ENCODE measurements around the gene CNIH3.

Gene CNIH3

DNA sequence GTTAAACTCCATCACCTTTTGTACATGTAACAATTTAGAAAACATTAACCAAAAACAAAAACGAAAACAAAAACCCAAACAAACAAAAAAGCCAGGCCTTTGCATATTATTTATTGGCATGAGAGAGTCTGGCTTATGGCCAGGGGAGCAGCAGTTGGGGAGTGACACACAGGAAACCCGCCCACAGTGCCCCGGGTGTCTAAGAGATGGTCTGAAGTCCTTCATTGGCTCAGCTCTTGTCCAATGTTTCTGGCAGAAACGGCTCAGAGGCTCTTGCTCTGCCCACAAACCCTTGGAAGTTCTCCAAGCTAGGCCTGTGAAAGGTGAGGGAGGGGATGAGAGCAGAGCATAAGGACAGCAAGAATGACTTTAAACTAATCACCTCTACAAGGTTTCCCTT lies 131.5 kb downstream of the CNIH3 start:
- Mint-ChIP-seq H3K4me1 (ENCODE audit: low read depth) (peaks cover 3% of the 10 kb centered on the region), H3K27ac (no peak overlapping the region), H3K9me3 (no peaks in the 10 kb centered on the region), H3K27me3 (ENCODE audit: low read depth) (peaks cover 14% of the 10 kb centered on the region), H3K36me3 (ENCODE audit: low read depth) (no peaks in the 10 kb centered on the region), H3K4me3 (no peak overlapping the region)
- DNase-seq (ENCODE audit: low spot score), result no peak

DNA sequence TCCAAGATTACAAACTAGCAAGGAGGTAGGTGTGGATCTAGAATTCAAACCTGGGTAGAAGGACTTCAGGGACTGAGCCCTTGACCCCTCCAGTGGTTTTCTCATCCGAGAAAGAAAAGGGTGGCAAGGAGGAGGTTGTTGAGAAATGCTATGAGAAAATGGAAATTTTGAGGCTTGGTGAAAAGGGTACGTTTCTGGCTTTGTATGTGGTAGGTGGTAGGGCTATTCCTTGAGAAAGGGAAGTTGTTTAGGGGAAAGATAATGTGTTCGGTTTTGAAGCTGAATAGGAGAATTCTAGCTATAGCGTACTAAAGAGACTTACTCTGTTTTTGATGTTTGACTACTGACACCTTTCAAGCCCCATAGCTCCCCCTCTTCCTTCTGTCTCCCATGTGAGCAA lies 133.8 kb downstream of the CNIH3 start:
- no peak for DNase-seq (ENCODE audit: low spot score)
- Mint-ChIP-seq H3K4me1 (ENCODE audit: low read depth) (peaks cover 5% of the 10 kb centered on the region), H3K27me3 (ENCODE audit: low read depth) (peaks cover 15% of the 10 kb centered on the region), H3K9me3 (no peaks in the 10 kb centered on the region), H3K36me3 (ENCODE audit: low read depth) (no peaks in the 10 kb centered on the region), H3K4me3 (no peak overlapping the region), H3K27ac (no peak overlapping the region)

- H3K4me3 Mint-ChIP-seq, result no peak overlapping the region
- peaks cover 5% of the 10 kb centered on the region for H3K4me1 Mint-ChIP-seq (ENCODE audit: low read depth)
- DNase-seq (ENCODE audit: low spot score), result no peak
- no peak overlapping the region for H3K27ac Mint-ChIP-seq
- peaks cover 15% of the 10 kb centered on the region for H3K27me3 Mint-ChIP-seq (ENCODE audit: low read depth)
- H3K9me3 Mint-ChIP-seq, result no peaks in the 10 kb centered on the region
- no peaks in the 10 kb centered on the region for H3K36me3 Mint-ChIP-seq (ENCODE audit: low read depth)
Measured at GRCh38 chr1:224751624-224752311, 135.7 kb downstream of the CNIH3 start.

- Mint-ChIP-seq H3K9me3 (no peaks in the 10 kb centered on the region), H3K27ac (no peak overlapping the region), H3K4me3 (no peak overlapping the region), H3K36me3 (ENCODE audit: low read depth) (no peaks in the 10 kb centered on the region), H3K27me3 (ENCODE audit: low read depth) (peaks cover 15% of the 10 kb centered on the region), H3K4me1 (ENCODE audit: low read depth) (peaks cover 5% of the 10 kb centered on the region)
- DNase-seq (ENCODE audit: low spot score), result no peak
Measured at GRCh38 chr1:224753491-224753890, 137.4 kb downstream of the CNIH3 start.

GRCh38 chr1:224755586-224755985 lies 139.5 kb downstream of the CNIH3 start:
- Mint-ChIP-seq H3K9me3 (peaks cover 6% of the 10 kb centered on the region), H3K27me3 (ENCODE audit: low read depth) (peaks cover 12% of the 10 kb centered on the region), H3K27ac (no peak overlapping the region), H3K4me3 (no peak overlapping the region), H3K4me1 (ENCODE audit: low read depth) (peaks cover 2% of the 10 kb centered on the region), H3K36me3 (ENCODE audit: low read depth) (no peaks in the 10 kb centered on the region)
- DNase-seq (ENCODE audit: low spot score), result no peak

DNA sequence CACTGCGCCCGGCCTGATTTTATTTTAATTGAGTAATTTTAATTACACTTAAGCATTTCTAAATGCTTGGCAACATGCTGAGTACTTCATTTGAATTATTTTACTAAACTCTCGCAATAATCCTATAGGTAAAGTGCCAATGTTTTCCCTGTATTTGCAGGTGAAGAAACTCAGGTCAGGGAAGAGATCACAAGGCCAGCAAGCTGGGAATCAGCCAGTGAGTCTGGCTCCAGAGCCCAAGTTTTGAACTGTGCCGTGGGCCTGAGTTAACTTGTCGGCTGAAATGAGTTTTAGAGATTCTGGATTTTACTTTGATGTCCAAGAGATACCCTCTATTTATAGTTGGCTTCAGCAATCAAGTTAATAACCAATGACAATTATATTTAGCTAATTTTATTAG lies 141.4 kb downstream of the CNIH3 start:
- Mint-ChIP-seq H3K27ac (no peak overlapping the region), H3K27me3 (ENCODE audit: low read depth) (peaks cover 2% of the 10 kb centered on the region), H3K4me1 (ENCODE audit: low read depth) (peaks cover 2% of the 10 kb centered on the region), H3K4me3 (no peak overlapping the region), H3K36me3 (ENCODE audit: low read depth) (no peaks in the 10 kb centered on the region), H3K9me3 (peaks cover 6% of the 10 kb centered on the region)
- no peak for DNase-seq (ENCODE audit: low spot score)

- no peaks in the 10 kb centered on the region for H3K4me1 Mint-ChIP-seq (ENCODE audit: low read depth)
- H3K4me3 Mint-ChIP-seq, result no peak overlapping the region
- H3K27ac Mint-ChIP-seq, result no peak overlapping the region
- H3K36me3 Mint-ChIP-seq (ENCODE audit: low read depth), result no peaks in the 10 kb centered on the region
- peaks cover 6% of the 10 kb centered on the region for H3K9me3 Mint-ChIP-seq
- no peak for DNase-seq (ENCODE audit: low spot score)
- no peaks in the 10 kb centered on the region for H3K27me3 Mint-ChIP-seq (ENCODE audit: low read depth)
Measured at GRCh38 chr1:224759135-224759534, 143.0 kb downstream of the CNIH3 start.

DNA sequence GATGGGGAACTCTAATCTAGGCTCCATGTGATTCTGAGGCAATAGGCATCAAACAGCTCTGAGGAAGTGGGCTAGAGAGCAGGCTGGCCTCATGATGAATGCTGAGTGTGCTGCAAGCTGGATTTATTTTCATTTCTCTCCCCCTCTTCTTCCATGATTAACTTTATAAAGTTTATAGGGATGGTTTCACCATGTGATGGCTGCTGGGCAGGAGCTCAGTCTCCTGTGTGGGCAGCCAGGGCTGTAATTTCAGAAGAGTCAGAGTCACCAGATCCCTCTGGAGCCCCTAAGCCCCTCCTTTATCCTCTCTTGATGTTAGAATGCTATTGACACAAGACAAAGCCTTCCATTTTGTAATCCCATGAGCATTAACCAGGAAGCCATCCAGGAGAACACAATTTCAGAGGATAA lies 143.6 kb downstream of the CNIH3 start:
- no peak for DNase-seq (ENCODE audit: low spot score)
- Mint-ChIP-seq H3K27ac (no peak overlapping the region), H3K27me3 (ENCODE audit: low read depth) (no peaks in the 10 kb centered on the region), H3K9me3 (peaks cover 6% of the 10 kb centered on the region), H3K4me3 (no peak overlapping the region), H3K4me1 (ENCODE audit: low read depth) (no peaks in the 10 kb centered on the region), H3K36me3 (ENCODE audit: low read depth) (no peaks in the 10 kb centered on the region)

DNA sequence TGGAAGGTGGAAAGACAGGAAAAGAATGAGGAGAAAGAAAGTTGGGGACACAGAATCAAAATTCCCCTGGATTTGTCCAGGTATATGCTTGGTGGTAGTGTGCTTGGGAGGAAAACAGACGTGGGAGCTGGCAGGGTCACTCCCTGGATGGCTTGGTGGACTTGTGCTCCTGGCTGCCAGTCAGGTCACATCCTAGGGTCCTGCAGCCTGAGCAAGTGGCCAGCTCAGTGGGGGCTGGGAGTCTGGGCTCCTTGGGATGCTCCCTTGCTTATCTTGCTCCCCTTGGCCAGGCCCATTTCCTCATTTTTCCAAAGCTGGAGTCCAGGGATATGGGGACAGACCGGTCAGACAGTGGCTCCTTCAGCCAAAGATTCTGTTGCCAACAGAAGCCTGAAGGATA lies 144.0 kb downstream of the CNIH3 start:
- Mint-ChIP-seq H3K4me1 (ENCODE audit: low read depth) (no peaks in the 10 kb centered on the region), H3K9me3 (peaks cover 6% of the 10 kb centered on the region), H3K36me3 (ENCODE audit: low read depth) (no peaks in the 10 kb centered on the region), H3K4me3 (no peak overlapping the region), H3K27me3 (ENCODE audit: low read depth) (peaks cover under 1% of the 10 kb centered on the region), H3K27ac (no peak overlapping the region)
- DNase-seq (ENCODE audit: low spot score), result no peak

GRCh38 chr1:224761245-224761644 lies 145.1 kb downstream of the CNIH3 start:
- no peak for DNase-seq (ENCODE audit: low spot score)
- Mint-ChIP-seq H3K36me3 (ENCODE audit: low read depth) (no peaks in the 10 kb centered on the region), H3K27me3 (ENCODE audit: low read depth) (peaks cover 5% of the 10 kb centered on the region), H3K9me3 (peaks cover 6% of the 10 kb centered on the region), H3K27ac (no peak overlapping the region), H3K4me3 (no peak overlapping the region), H3K4me1 (ENCODE audit: low read depth) (no peaks in the 10 kb centered on the region)

- Mint-ChIP-seq H3K27me3 (ENCODE audit: low read depth) (peaks cover 5% of the 10 kb centered on the region), H3K4me1 (ENCODE audit: low read depth) (no peaks in the 10 kb centered on the region), H3K36me3 (ENCODE audit: low read depth) (no peaks in the 10 kb centered on the region), H3K4me3 (no peak overlapping the region), H3K9me3 (peaks cover 6% of the 10 kb centered on the region), H3K27ac (no peak overlapping the region)
- no peak for DNase-seq (ENCODE audit: low spot score)
Measured at GRCh38 chr1:224762046-224762445, 145.9 kb downstream of the CNIH3 start.

GRCh38 chr1:224762701-224763100 lies 146.6 kb downstream of the CNIH3 start:
- Mint-ChIP-seq H3K4me1 (ENCODE audit: low read depth) (no peaks in the 10 kb centered on the region), H3K9me3 (peaks cover 6% of the 10 kb centered on the region), H3K27ac (no peak overlapping the region), H3K36me3 (ENCODE audit: low read depth) (no peaks in the 10 kb centered on the region), H3K4me3 (no peak overlapping the region), H3K27me3 (ENCODE audit: low read depth) (peaks cover 5% of the 10 kb centered on the region)
- DNase-seq (ENCODE audit: low spot score), result no peak

- Mint-ChIP-seq H3K27ac (no peak overlapping the region), H3K4me1 (ENCODE audit: low read depth) (no peaks in the 10 kb centered on the region), H3K4me3 (no peak overlapping the region), H3K27me3 (ENCODE audit: low read depth) (peaks cover 5% of the 10 kb centered on the region), H3K9me3 (peaks cover 6% of the 10 kb centered on the region), H3K36me3 (ENCODE audit: low read depth) (no peaks in the 10 kb centered on the region)
- DNase-seq (ENCODE audit: low spot score), result no peak
Measured at GRCh38 chr1:224763126-224763775, 147.1 kb downstream of the CNIH3 start.

GRCh38 chr1:224766266-224766665 lies 150.1 kb downstream of the CNIH3 start:
- Mint-ChIP-seq H3K27ac (no peak overlapping the region), H3K27me3 (ENCODE audit: low read depth) (peaks cover 5% of the 10 kb centered on the region), H3K36me3 (ENCODE audit: low read depth) (no peaks in the 10 kb centered on the region), H3K4me3 (no peak overlapping the region), H3K4me1 (ENCODE audit: low read depth) (no peaks in the 10 kb centered on the region), H3K9me3 (no peaks in the 10 kb centered on the region)
- no peak for DNase-seq (ENCODE audit: low spot score)

- Mint-ChIP-seq H3K4me1 (ENCODE audit: low read depth) (no peaks in the 10 kb centered on the region), H3K4me3 (no peak overlapping the region), H3K9me3 (no peaks in the 10 kb centered on the region), H3K27me3 (ENCODE audit: low read depth) (peaks cover 5% of the 10 kb centered on the region), H3K27ac (no peak overlapping the region), H3K36me3 (ENCODE audit: low read depth) (no peaks in the 10 kb centered on the region)
- no peak for DNase-seq (ENCODE audit: low spot score)
Measured at GRCh38 chr1:224767031-224767430, 150.9 kb downstream of the CNIH3 start.
